GM12891 (cell line): ENCODE measurements around the gene SMIM35.

Experiments used
- DNase-seq: peaks from one replicate; pipeline ENCODE4 v3.0.0; 2011; ENCODE audit warnings: low spot score; ENCODE audit not compliant: insufficient read length
- FAIRE-seq: peaks from 2 replicates; lab custom pipeline; 2011; peaks lifted over from hg19 to GRCh38; lab: Jason Lieb, UNC
- PAX5 ChIP-seq: IDR thresholded peaks from 2 replicates; pipeline ENCODE4 v1.6.1; 2011; ENCODE audit warnings: low read length, moderate library complexity, mild to moderate bottlenecking; ENCODE audit not compliant: insufficient read depth, severe bottlenecking
- POLR2A ChIP-seq: IDR thresholded peaks from 2 replicates; pipeline ENCODE4 v1.6.1; 2011; ENCODE audit warnings: low read depth, low read length, control low read depth
- POLR2AphosphoS5 ChIP-seq: IDR thresholded peaks from 2 replicates; pipeline ENCODE4 v1.6.1; 2011; ENCODE audit warnings: low read depth, low read length, control low read depth
- POU2F2 ChIP-seq: IDR thresholded peaks from 2 replicates; pipeline ENCODE4 v1.6.1; 2011; ENCODE audit warnings: low read depth, mild to moderate bottlenecking, control low read depth, low read length, moderate library complexity
- SPI1 ChIP-seq: IDR thresholded peaks from 2 replicates; pipeline ENCODE4 v1.6.1; 2011; ENCODE audit warnings: low read depth, low read length, control low read depth
- TAF1 ChIP-seq: IDR thresholded peaks from 2 replicates; pipeline ENCODE4 v1.6.1; 2011; ENCODE audit warnings: low read depth, low read length, control low read depth

The SMIM35 gene

DNA sequence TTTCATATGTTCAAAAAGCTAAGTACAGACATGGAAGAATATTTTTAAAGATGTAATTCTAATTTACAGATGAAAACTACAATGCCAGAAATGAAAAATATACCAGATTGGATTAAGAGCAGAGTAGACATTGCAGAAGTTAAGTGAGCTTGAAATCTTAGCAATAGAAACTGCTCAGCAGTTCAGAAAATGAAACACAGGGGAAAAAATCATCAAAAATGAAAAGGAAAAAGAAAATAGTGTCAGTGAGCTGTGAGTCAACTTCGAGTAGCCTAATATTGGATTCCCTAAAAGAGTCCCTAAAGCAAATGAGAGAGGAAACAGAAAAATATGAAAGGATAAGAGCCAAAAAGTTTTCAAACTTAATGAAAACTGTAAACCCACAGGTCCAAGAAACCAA lies 126.4 kb downstream of the SMIM35 start:
- no peak for FAIRE-seq
- TF ChIP-seq TAF1, result no peak
- no peak for TF ChIP-seq POLR2AphosphoS5
- no peak for TF ChIP-seq SPI1
- no peak for TF ChIP-seq PAX5
- no peak for TF ChIP-seq POLR2A
- no peak for TF ChIP-seq POU2F2
- DNase-seq, result no peak

DNA sequence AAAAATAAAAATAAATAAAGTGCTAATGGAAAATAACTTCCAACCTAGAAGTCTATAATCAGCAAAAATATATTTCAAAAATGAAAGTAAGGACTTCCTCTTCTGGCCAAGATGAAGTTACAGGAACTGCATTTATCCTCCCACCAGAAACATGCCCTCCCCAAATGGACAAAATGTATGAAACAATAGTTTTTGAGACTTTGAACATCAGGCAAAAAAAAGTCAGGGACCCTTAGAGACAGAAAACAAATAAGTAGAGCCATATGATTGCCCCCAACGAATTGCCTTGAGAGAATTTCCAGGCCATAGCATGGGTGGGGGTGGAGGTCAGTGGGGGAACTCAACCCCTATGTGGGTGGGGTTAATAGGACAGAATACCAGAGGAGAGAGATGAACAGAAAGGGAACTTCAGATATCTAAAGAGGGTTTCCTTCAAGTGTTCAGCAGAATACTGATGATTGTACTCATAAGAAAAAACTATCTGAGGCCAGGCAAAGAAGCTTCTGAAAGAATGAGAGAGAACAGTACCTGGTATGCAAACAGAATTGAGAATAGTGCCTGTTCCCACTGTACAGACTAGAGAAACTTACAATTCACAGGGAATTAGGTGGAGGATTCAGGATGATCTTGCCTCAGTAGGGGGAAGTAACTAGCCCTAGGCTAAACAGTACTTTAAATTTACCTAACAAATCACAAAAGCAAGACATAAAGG lies 127.2 kb downstream of the SMIM35 start:
- TF ChIP-seq POLR2A (no peak), POLR2AphosphoS5 (no peak), POU2F2 (no peak), SPI1 (peak; percentile 79)
- DNase-seq, result no peak
- FAIRE-seq, result peak; percentile 78

DNA sequence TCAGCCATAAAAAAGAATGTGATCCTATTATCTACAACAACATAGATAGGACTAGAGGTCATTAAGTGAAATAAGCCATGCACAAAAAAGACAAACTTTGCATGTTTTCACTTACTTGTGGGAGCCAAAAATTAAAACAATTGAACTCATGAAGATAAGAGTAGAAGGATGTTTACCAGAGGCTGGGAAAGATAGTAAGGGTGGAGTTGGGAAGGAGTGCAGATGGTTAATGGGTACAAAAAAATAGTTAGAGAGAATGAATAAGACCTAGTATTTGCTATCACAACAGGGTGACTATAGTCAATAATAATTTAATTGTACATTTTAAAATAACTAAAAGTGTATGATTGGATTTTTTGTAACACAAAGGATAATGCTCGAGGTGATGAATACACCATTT lies 127.8 kb downstream of the SMIM35 start:
- peak; percentile 13 for FAIRE-seq

More for the DNA sequence above, 127.8 kb downstream of the SMIM35 start:
- TF ChIP-seq POLR2AphosphoS5 (no peak), SPI1 (no peak), POU2F2 (no peak), PAX5 (no peak), POLR2A (no peak), TAF1 (no peak)
- no peak for DNase-seq
